ENCODE measurements around the gene MISP. TPM values are rescaled to one million over a fixed set of nuclear protein-coding genes. Genes with fewer than 3 reads are reported as not detected.

Gene MISP
- total and polyA plus RNA-seq, 12 donors: 0.01 TPM; not detected in 11

DNA sequence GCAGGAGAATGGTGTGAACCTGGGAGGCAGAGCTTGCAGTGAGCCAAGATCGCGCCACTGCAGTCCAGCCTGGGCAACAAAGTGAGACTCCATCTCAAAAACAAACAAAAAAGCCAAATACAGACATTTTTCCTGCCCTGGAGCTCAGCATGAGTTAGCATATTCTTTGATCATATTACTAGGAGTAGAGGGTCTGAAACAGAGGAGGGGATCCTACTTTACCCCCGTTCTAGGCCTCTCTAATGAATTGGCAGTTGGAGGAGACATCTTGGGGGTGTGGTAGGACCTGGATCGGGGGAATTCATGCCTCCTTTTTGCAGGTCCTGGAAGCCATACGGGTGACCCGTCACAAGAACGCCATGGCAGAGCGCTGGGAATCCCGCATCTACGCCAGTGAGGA, 12.3 kb downstream of the MISP start:
- intact Hi-C loops (cut with DNase I): loop anchor here in 3 of 10 donors (10.0 kb wide), 3 partner anchors 92 to 212 kb away; partner anchors contain the start of genes CFD (in 1 of the 3) and ELANE (in 1 of the 3)
- Histone ChIP-seq H3K27ac (no peak overlapping the region), H3K4me3 (no peak overlapping the region), H3K27me3 (peaks cover 0 to 3% (median 0%) of the 10 kb centered on the region in 7 donors), H3K9me3 (peaks cover 0 to 24% (median 6%) of the 10 kb centered on the region in 11 donors), H3K4me1 (no peaks in the 10 kb centered on the region), H3K36me3 (no peaks in the 10 kb centered on the region)
- WGBS, 2 donors: 91 to 92% methylated on average over 10 of the region's 10 CpGs
- no peak for DNase-seq
- TF ChIP-seq, protein P1, sequence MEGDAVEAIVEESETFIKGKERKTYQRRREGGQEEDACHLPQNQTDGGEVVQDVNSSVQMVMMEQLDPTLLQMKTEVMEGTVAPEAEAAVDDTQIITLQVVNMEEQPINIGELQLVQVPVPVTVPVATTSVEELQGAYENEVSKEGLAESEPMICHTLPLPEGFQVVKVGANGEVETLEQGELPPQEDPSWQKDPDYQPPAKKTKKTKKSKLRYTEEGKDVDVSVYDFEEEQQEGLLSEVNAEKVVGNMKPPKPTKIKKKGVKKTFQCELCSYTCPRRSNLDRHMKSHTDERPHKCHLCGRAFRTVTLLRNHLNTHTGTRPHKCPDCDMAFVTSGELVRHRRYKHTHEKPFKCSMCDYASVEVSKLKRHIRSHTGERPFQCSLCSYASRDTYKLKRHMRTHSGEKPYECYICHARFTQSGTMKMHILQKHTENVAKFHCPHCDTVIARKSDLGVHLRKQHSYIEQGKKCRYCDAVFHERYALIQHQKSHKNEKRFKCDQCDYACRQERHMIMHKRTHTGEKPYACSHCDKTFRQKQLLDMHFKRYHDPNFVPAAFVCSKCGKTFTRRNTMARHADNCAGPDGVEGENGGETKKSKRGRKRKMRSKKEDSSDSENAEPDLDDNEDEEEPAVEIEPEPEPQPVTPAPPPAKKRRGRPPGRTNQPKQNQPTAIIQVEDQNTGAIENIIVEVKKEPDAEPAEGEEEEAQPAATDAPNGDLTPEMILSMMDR (IDR thresholded peaks at IDR 0.05): no peak
- ATAC-seq: no peak

DNA sequence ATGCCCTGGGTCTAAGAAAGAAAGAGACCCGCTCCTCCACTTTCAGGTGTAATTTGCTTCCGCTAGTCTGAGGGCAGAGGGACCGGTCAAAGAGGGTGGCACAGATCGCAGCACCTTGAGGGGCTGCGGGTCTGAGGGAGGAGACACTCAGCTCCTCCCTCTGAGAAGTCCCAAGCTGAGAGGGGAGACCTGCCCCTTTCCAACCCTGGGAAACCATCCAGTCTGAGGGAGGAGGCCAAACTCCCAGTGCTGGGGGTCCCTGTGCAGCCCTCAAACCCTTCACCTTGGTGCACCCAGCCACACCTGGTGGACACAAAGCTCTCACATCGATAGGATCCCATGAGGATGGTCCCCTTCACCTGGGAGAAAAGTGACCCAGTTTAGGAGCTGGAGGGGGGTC, 13.0 kb downstream of the MISP start:
- no peak for DNase-seq
- WGBS, 2 donors: 93 to 97% methylated on average over 6 of the region's 6 CpGs
- Histone ChIP-seq H3K36me3 (no peaks in the 10 kb centered on the region), H3K4me1 (no peaks in the 10 kb centered on the region), H3K27me3 (peaks cover 0 to 3% (median 0%) of the 10 kb centered on the region in 7 donors), H3K27ac (no peak overlapping the region), H3K4me3 (no peak overlapping the region), H3K9me3 (peaks cover 0 to 17% (median 0%) of the 10 kb centered on the region in 11 donors)
- no peak for ATAC-seq
- intact Hi-C loops (cut with DNase I): loop anchor here in 4 of 10 donors (2.0 to 10.0 kb wide), 4 partner anchors 91 to 211 kb away; partner anchors contain the start of genes CFD (in 1 of the 4) and ELANE (in 1 of the 4)
- TF ChIP-seq, protein P1 (IDR thresholded peaks at IDR 0.05): no peak

DNA sequence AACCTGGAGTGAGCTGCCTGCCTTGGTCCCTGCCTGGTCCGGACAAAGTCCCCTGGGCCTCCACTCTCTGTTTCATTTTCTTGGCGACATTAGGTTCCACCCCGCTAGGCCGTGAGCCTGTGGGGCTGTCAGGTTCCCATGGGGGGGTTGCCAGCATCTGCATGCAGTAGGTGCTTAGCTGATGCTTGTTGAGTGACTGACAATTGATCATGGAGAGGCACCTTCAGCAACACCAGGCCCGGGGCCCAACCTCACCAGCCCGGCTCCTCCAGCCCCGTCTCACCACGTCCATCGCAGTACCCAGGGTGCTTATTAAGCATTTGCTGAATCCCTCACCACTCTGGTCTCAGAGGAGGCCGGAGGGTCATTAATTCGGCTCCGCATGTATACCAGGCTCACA, 13.4 kb downstream of the MISP start:
- ATAC-seq (no peak), DNase-seq (no peak)
- H3K27me3 ChIP-seq: peaks cover 0 to 3% (median 0%) of the 10 kb centered on the region in 7 donors
- H3K9me3 ChIP-seq: peaks cover 0 to 13% (median 0%) of the 10 kb centered on the region in 11 donors
- WGBS, 2 donors: 91 to 92% methylated on average over 12 of the region's 12 CpGs
- intact Hi-C loops (cut with DNase I): loop anchor here in 4 of 10 donors (2.0 to 10.0 kb wide), 4 partner anchors 90 to 210 kb away; partner anchors contain the start of genes CFD (in 1 of the 4) and ELANE (in 1 of the 4)
- H3K4me3 ChIP-seq: no peak overlapping the region
- H3K4me1 ChIP-seq: no peaks in the 10 kb centered on the region
- no peak overlapping the region for H3K27ac ChIP-seq
- no peaks in the 10 kb centered on the region for H3K36me3 ChIP-seq
- TF ChIP-seq, protein P1 (IDR thresholded peaks at IDR 0.05): no peak

- Histone ChIP-seq H3K4me3 (no peak overlapping the region), H3K4me1 (peaks cover 0 to 3% (median 0%) of the 10 kb centered on the region in 9 donors), H3K36me3 (no peaks in the 10 kb centered on the region), H3K27me3 (peaks cover 0 to 3% (median 0%) of the 10 kb centered on the region in 7 donors), H3K27ac (no peak overlapping the region), H3K9me3 (peaks cover 0 to 6% (median 0%) of the 10 kb centered on the region in 11 donors)
- no peak for ATAC-seq
- no peak for DNase-seq
- WGBS, 2 donors: 76 to 79% methylated on average over 7 of the region's 7 CpGs
- intact Hi-C loops (cut with DNase I): loop anchor here in 6 of 10 donors (2.0 to 10.0 kb wide), 7 partner anchors 90 to 217 kb away; partner anchors contain the start of genes WDR18 (in 2 of the 6), CFD (in 1 of the 6), ELANE (in 1 of the 6) and KISS1R (in 1 of the 6)
- TF ChIP-seq, protein P1 (IDR thresholded peaks at IDR 0.05): no peak
These were observed 14.3 kb downstream of the MISP start for GRCh38 chr19:765179-765738.

All from heart right ventricle (tissue), 16 donors.